Measurements from ENCODE around the gene GLMP. TPM values are rescaled to one million over a fixed set of nuclear protein-coding genes. Genes with fewer than 3 reads are reported as not detected.

GLMP gene
- polyA plus RNA-seq, 1 donor (not counting 4 experiments of a cell fraction or from before 2014, with no cell fraction given): 12.5 TPM

GRCh38 chr1:156279837-156280236 lies 15.6 kb downstream of the GLMP start:
- dilution Hi-C loops (cut with MboI; ENCODE audit: extremely low pct_ligation_motif_present, low sequenced_read_pairs): no loop called here
- peaks cover 20 to 29% of the 10 kb centered on the region in 2 experiments for H3K36me3 ChIP-seq (ENCODE audit: control insufficient read depth in 2 of 2, extremely low read depth in 1 of 2, insufficient read depth in 2 of 2, low read length in 2 of 2)

GRCh38 chr1:156276966-156277381 lies 18.5 kb downstream of the GLMP start:
- no peak overlapping the region for H3K9ac ChIP-seq (ENCODE audit: control insufficient read depth, extremely low read depth, insufficient read depth, low read length)
- H2AFZ ChIP-seq (ENCODE audit: control insufficient read depth, low read length): no peak overlapping the region
- TF ChIP-seq EZH2 (IDR thresholded peaks at IDR 0.05; ENCODE audit: low read length) (no peak), CTCF (optimal IDR thresholded peaks at IDR 0.05 in 1 of 3, IDR thresholded peaks at IDR 0.05 in 1 of 3, conservative IDR thresholded peaks at IDR 0.05 in 1 of 3; ENCODE audit: extremely low read depth in 1 of 3, insufficient read depth in 2 of 3, low read length in 3 of 3) (no peak)
- peaks cover 35 to 50% of the 10 kb centered on the region in 2 experiments for H3K36me3 ChIP-seq (ENCODE audit: control insufficient read depth in 2 of 2, extremely low read depth in 1 of 2, insufficient read depth in 2 of 2, low read length in 2 of 2)
- H3K27ac ChIP-seq (ENCODE audit: control insufficient read depth, insufficient read depth, low read length): no peak overlapping the region
- peaks cover 10% of the 10 kb centered on the region for H3K4me1 ChIP-seq (ENCODE audit: control insufficient read depth, extremely low read depth, insufficient read depth, low read length)
- H3K79me2 ChIP-seq (ENCODE audit: control insufficient read depth, insufficient read depth, low read length): peaks cover 43% of the 10 kb centered on the region
- no peak for FAIRE-seq
- H3K27me3 ChIP-seq (ENCODE audit: control insufficient read depth, extremely low read depth, insufficient read depth, low read length): no peaks in the 10 kb centered on the region
- H3K9me1 ChIP-seq (ENCODE audit: control insufficient read depth, extremely low read depth, insufficient read depth, low read length): no peaks in the 10 kb centered on the region
- H3K4me3 ChIP-seq (ENCODE audit: control insufficient read depth in 2 of 3, extremely low read depth in 1 of 3, insufficient read depth in 2 of 3, low read depth in 1 of 3, low read length in 3 of 3): no peak overlapping the region
- no peaks in the 10 kb centered on the region for H3K9me3 ChIP-seq (ENCODE audit: control insufficient read depth, low read depth, low read length)
- dilution Hi-C loops (cut with MboI; ENCODE audit: extremely low pct_ligation_motif_present, low sequenced_read_pairs): no loop called here
- H3K4me2 ChIP-seq (ENCODE audit: control insufficient read depth, extremely low read depth, insufficient read depth, low read depth, low read length): no peak overlapping the region
- DNase-seq (ENCODE audit: low read depth, low spot score): no peak
- H4K20me1 ChIP-seq (ENCODE audit: control insufficient read depth, extremely low read depth, insufficient read depth, low read length): no peaks in the 10 kb centered on the region

More at GRCh38 chr1:156279837-156280236, 15.6 kb downstream of the GLMP start:
- Histone ChIP-seq H3K4me2 (ENCODE audit: control insufficient read depth, extremely low read depth, insufficient read depth, low read depth, low read length) (no peak overlapping the region), H3K27me3 (ENCODE audit: control insufficient read depth, extremely low read depth, insufficient read depth, low read length) (no peaks in the 10 kb centered on the region), H3K4me1 (ENCODE audit: control insufficient read depth, extremely low read depth, insufficient read depth, low read length) (peaks cover 27% of the 10 kb centered on the region), H2AFZ (ENCODE audit: control insufficient read depth, low read length) (no peak overlapping the region), H3K9ac (ENCODE audit: control insufficient read depth, extremely low read depth, insufficient read depth, low read length) (no peak overlapping the region), H4K20me1 (ENCODE audit: control insufficient read depth, extremely low read depth, insufficient read depth, low read length) (no peaks in the 10 kb centered on the region), H3K9me1 (ENCODE audit: control insufficient read depth, extremely low read depth, insufficient read depth, low read length) (no peaks in the 10 kb centered on the region), H3K9me3 (ENCODE audit: control insufficient read depth, low read depth, low read length) (no peaks in the 10 kb centered on the region), H3K4me3 (ENCODE audit: control insufficient read depth in 2 of 3, extremely low read depth in 1 of 3, insufficient read depth in 2 of 3, low read depth in 1 of 3, low read length in 3 of 3) (no peak overlapping the region), H3K79me2 (ENCODE audit: control insufficient read depth, insufficient read depth, low read length) (peaks cover 55% of the 10 kb centered on the region), H3K27ac (ENCODE audit: control insufficient read depth, insufficient read depth, low read length) (no peak overlapping the region)
- no peak for TF ChIP-seq CTCF (optimal IDR thresholded peaks at IDR 0.05 in 1 of 3, IDR thresholded peaks at IDR 0.05 in 1 of 3, conservative IDR thresholded peaks at IDR 0.05 in 1 of 3; ENCODE audit: extremely low read depth in 1 of 3, insufficient read depth in 2 of 3, low read length in 3 of 3)
- no peak for TF ChIP-seq EZH2 (IDR thresholded peaks at IDR 0.05; ENCODE audit: low read length)
- FAIRE-seq: no peak
- DNase-seq (ENCODE audit: low read depth, low spot score): no peak
